Lower leg skin (tissue), 4 donors: ENCODE results near the gene TMEM154. TPM values are rescaled to one million over a fixed set of nuclear protein-coding genes. Genes with fewer than 3 reads are reported as not detected.

Source experiments
- DNase-seq, 2 donors: peaks; one replicate each; pipeline ENCODE4 v3.0.0-alpha.2; 2019; ENCODE audit warnings: low spot score in 2 of 2
- H3K4me3 ChIP-seq: fragments of 200-600 bp; sonication (generic); 2 replicates; pipeline ENCODE4 v1.5.1; 2017; ENCODE audit warnings: mild to moderate bottlenecking, low read depth; ENCODE audit not compliant: poor library complexity, severe bottlenecking
- POLR2A ChIP-seq, 2 donors: fragments of 450-650 bp; IDR thresholded peaks; one replicate each; pipeline ENCODE4 v1.6.1; 2016 to 2017; ENCODE audit warnings: antibody characterized with exemption in 2 of 2, mild to moderate bottlenecking in 1 of 2, moderate library complexity in 1 of 2
- WGBS, 2 donors: methylation state at CpG; one replicate each; pipeline ENCODE4 v1.1.5; 2018; 5-methylcytosine and 5-hydroxymethylcytosine counted together
- intact Hi-C: fragments of 100-400 bp; cut with DNase I; formaldehyde crosslinking; loops from one replicate; pipeline ENCODE4 v1.15.0; 2023; ENCODE audit warnings: low total_unique reads
- total RNA-seq, 4 donors: library from RNA; depleted of rRNA; stranded (reverse); fragments of >200 nt; gene quantifications; one replicate each; pipeline ENCODE4 v1.1.0, GENCODE V29; 2016
- TF ChIP-seq, protein P1 (sequence below), 3 donors: fragments of 450-650 bp; IDR thresholded peaks; one replicate each; pipeline ENCODE4 v1.5.1; 2016; ENCODE audit warnings: antibody characterized with exemption in 3 of 3, mild to moderate bottlenecking in 3 of 3, moderate library complexity in 2 of 3

TMEM154 gene
- total RNA-seq, 4 donors from 2014 or later, result 73.1 to 139 (median 97.5) TPM

DNA sequence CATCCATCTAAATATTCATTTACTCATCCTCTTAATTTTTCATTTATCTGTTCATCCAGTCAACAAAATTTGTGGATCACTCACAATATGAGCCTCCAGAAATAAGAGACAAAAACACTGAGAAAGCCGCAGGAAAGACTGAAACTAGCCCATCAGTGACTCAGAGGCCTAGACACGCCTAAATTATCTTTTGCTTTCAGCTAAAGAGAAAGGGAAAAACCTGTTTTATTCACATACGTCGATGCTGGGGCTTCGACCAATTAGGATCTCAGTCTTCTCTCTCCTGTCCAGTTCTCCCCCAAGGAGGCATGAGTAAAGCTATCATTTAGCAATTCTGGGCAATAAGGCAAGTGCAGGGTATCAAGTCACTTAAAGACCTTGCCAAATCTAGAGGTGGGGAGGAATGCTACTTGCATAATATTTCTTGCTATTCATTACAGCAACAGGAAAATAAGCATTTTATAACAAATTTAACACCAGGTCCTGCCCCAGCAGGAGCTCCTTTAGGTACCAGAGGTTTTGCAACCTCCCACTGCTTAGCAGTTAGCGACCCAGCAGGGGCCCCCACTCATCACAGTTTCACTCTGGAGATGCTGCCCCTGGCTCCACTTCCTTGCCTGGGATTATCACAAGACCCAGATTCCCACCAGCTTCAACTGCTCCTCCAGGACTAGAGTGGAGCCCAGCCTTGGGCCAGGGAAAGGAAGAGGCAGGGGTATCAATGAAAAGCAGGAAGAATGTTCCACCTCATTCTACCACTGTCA, 30.1 kb upstream of the TMEM154 start:
- intact Hi-C loops, result no loop called here
- 51 to 52% methylated on average over 6 of the region's 6 CpGs for WGBS, 2 donors
- TF ChIP-seq, protein P1, sequence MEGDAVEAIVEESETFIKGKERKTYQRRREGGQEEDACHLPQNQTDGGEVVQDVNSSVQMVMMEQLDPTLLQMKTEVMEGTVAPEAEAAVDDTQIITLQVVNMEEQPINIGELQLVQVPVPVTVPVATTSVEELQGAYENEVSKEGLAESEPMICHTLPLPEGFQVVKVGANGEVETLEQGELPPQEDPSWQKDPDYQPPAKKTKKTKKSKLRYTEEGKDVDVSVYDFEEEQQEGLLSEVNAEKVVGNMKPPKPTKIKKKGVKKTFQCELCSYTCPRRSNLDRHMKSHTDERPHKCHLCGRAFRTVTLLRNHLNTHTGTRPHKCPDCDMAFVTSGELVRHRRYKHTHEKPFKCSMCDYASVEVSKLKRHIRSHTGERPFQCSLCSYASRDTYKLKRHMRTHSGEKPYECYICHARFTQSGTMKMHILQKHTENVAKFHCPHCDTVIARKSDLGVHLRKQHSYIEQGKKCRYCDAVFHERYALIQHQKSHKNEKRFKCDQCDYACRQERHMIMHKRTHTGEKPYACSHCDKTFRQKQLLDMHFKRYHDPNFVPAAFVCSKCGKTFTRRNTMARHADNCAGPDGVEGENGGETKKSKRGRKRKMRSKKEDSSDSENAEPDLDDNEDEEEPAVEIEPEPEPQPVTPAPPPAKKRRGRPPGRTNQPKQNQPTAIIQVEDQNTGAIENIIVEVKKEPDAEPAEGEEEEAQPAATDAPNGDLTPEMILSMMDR (IDR thresholded peaks at IDR 0.05), result no peak
- no peak for TF ChIP-seq POLR2A (IDR thresholded peaks at IDR 0.05)
- no peak for DNase-seq
- H3K4me3 ChIP-seq, result no peak overlapping the region

DNA sequence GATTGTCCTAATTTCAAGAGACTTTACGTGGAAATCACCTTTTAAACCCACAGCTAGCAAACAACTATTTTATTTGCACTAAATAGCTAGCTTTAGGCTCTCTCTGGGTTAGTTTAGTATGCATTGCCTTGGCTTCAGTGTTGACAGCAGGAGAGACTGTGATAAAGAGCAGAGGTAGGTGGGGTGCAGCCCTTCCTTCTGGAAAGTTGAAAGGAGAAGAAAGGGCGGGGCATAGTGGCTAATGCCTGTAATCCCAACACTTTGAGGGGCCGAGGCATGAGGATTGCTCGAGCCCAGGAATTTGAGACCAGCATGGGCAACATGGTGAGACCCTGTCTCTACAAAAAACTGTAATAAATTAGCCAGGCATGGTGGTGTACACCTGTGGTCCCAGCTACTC, 29.0 kb upstream of the TMEM154 start:
- intact Hi-C loops, result no loop called here
- no peak for TF ChIP-seq POLR2A (IDR thresholded peaks at IDR 0.05)
- TF ChIP-seq, protein P1 (IDR thresholded peaks at IDR 0.05), result no peak
- WGBS, 2 donors, result 54 to 61% methylated on average over 4 of the region's 4 CpGs
- no peak overlapping the region for H3K4me3 ChIP-seq
- no peak for DNase-seq

DNA sequence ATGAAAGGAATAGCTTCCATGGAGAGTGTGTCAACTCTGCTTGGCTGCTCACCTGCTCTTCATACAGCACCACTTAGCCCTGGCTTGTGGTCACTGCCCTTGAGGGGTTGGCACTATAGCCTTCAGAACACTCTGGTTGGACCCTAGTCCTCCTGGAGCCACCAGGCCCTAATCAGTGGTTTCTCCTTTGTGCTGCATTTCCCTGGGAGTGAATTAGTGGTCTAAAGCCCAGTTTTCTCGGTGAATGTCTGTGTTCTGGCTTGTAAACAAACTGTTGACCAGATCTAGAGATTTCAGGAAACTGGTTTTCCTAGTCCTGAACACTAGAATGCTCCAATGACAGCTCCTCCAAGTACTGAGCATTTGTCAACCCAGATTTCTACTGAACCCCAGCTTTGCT, 28.6 kb upstream of the TMEM154 start:
- TF ChIP-seq, protein P1 (IDR thresholded peaks at IDR 0.05), result no peak
- TF ChIP-seq POLR2A (IDR thresholded peaks at IDR 0.05), result no peak
- WGBS, 2 donors, result 17 to 26% methylated on average over 1 of the region's 1 CpG
- no peak for DNase-seq
- intact Hi-C loops, result no loop called here
- H3K4me3 ChIP-seq, result no peak overlapping the region

DNA sequence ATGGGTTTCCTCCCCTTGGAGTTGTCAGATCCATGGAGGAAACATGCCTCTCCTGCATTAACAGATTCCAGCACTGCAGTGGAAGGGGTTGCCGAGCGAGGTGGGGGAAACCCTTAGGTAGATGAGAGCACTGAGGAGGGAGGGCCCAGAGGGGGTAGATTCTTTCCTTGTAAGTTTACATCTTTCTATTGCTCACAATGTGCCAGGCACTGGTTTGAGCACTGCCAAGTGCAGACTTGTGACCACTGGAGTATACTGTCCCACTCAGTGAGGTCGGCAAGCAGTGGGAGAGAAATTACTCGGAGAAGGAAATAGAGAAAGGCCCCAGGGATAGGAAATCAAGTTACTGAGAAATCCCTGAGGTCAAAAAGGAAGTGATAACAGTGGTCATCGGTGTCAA, 27.8 kb upstream of the TMEM154 start:
- no peak overlapping the region for H3K4me3 ChIP-seq
- intact Hi-C loops, result no loop called here
- WGBS, 2 donors, result 71 to 78% methylated on average over 5 of the region's 5 CpGs
- DNase-seq, result no peak
- TF ChIP-seq, protein P1 (IDR thresholded peaks at IDR 0.05), result no peak
- TF ChIP-seq POLR2A (IDR thresholded peaks at IDR 0.05), result no peak

DNA sequence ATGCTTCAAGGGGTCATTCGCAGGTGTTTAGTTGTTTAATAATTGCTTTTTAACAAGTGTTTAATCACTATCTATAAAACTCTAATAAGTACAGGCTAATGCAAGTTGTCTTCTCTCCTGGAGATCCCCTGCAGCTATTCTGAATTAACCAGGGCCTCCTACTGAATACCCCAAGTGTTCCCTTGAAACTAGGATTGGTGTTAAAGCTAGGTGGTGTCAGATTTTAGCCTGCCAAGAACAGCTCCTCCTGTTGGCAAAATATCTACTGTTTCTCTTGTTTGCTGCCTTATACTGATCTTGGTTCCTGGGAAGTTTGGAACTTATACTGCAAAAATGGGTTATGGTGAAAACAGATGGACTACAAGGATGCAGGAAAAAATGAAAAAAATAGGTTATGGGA, 26.1 kb upstream of the TMEM154 start:
- 33 to 39% methylated on average over 1 of the region's 1 CpG for WGBS, 2 donors
- intact Hi-C loops, result no loop called here
- TF ChIP-seq POLR2A (IDR thresholded peaks at IDR 0.05), result no peak
- TF ChIP-seq, protein P1 (IDR thresholded peaks at IDR 0.05), result no peak
- H3K4me3 ChIP-seq, result no peak overlapping the region
- DNase-seq, result no peak

DNA sequence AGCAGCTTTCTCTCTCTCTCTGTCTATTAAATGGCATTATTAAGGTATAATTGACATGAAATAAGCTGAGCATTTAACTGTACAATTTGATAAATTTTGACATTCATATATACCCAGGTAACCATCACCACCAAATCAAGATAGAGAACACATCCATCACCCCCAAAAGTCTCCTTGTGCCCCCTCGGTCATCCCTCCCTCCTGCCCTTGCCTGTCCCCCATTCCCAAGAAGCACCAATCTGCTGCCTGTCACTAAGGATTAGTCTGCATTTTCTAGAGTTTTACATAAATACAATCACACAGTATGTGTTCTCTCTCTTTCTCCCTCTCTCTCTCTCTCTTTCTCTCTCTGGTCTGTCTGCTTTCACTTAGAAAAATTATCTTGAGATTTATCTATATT, 25.0 kb upstream of the TMEM154 start:
- H3K4me3 ChIP-seq, result no peak overlapping the region
- TF ChIP-seq, protein P1 (IDR thresholded peaks at IDR 0.05), result no peak
- TF ChIP-seq POLR2A (IDR thresholded peaks at IDR 0.05), result no peak
- intact Hi-C loops, result no loop called here
- DNase-seq, result no peak
- 81 to 88% methylated on average over 1 of the region's 1 CpG for WGBS, 2 donors
